ENCODE measurements around the gene GLIS2.

Gene GLIS2

GRCh38 chr16:4316108-4316863, 419 bp downstream of the GLIS2 start:
- H3K36me3 Mint-ChIP-seq (ENCODE audit: low read depth), result no peaks in the 10 kb centered on the region
- peaks cover 4% of the 10 kb centered on the region for H3K27me3 Mint-ChIP-seq (ENCODE audit: low read depth)
- TF ChIP-seq CTCF (IDR thresholded peaks at IDR 0.05; ENCODE audit: unreplicated experiment in 3 of 3), result no peak
- peaks cover 34% of the 10 kb centered on the region for H3K4me1 Mint-ChIP-seq
- H3K27ac Mint-ChIP-seq, result peak overlapping the region in 1 of 3 experiments; percentile 81
- peak overlapping the region; percentile 85 to 88 (median 86) for H3K4me3 Mint-ChIP-seq
- no peaks in the 10 kb centered on the region for H3K9me3 Mint-ChIP-seq

- peaks cover 34% of the 10 kb centered on the region for H3K4me1 Mint-ChIP-seq
- H3K27ac Mint-ChIP-seq, result peak overlapping the region in 1 of 3 experiments; percentile 81
- no peaks in the 10 kb centered on the region for H3K9me3 Mint-ChIP-seq
- H3K4me3 Mint-ChIP-seq, result peak overlapping the region; percentile 85 to 88 (median 86)
- H3K27me3 Mint-ChIP-seq (ENCODE audit: low read depth), result peaks cover 4% of the 10 kb centered on the region
- no peaks in the 10 kb centered on the region for H3K36me3 Mint-ChIP-seq (ENCODE audit: low read depth)
- TF ChIP-seq CTCF (IDR thresholded peaks at IDR 0.05; ENCODE audit: unreplicated experiment in 3 of 3), result no peak
Observed at GRCh38 chr16:4316864-4317531, 1.1 kb downstream of the GLIS2 start.

- H3K27me3 Mint-ChIP-seq (ENCODE audit: low read depth), result peaks cover 4% of the 10 kb centered on the region
- TF ChIP-seq CTCF (IDR thresholded peaks at IDR 0.05; ENCODE audit: unreplicated experiment in 3 of 3), result no peak
- no peaks in the 10 kb centered on the region for H3K36me3 Mint-ChIP-seq (ENCODE audit: low read depth)
- H3K4me1 Mint-ChIP-seq, result peaks cover 34% of the 10 kb centered on the region
- H3K9me3 Mint-ChIP-seq, result no peaks in the 10 kb centered on the region
- peak overlapping the region; percentile 85 to 88 (median 86) for H3K4me3 Mint-ChIP-seq
- peak overlapping the region; percentile 81 to 90 (median 86) for H3K27ac Mint-ChIP-seq
Observed at GRCh38 chr16:4317532-4318450, 1.9 kb downstream of the GLIS2 start.

- peak overlapping the region; percentile 85 to 88 (median 86) for H3K4me3 Mint-ChIP-seq
- TF ChIP-seq CTCF (IDR thresholded peaks at IDR 0.05; ENCODE audit: unreplicated experiment in 3 of 3), result no peak
- H3K27ac Mint-ChIP-seq, result peak overlapping the region; percentile 81 to 90 (median 86)
- H3K36me3 Mint-ChIP-seq (ENCODE audit: low read depth), result no peaks in the 10 kb centered on the region
- H3K4me1 Mint-ChIP-seq, result peaks cover 34% of the 10 kb centered on the region
- H3K9me3 Mint-ChIP-seq, result no peaks in the 10 kb centered on the region
- peaks cover 4% of the 10 kb centered on the region for H3K27me3 Mint-ChIP-seq (ENCODE audit: low read depth)
Observed at GRCh38 chr16:4318451-4318910, 2.6 kb downstream of the GLIS2 start.

- no peak for TF ChIP-seq CTCF (IDR thresholded peaks at IDR 0.05; ENCODE audit: unreplicated experiment in 3 of 3)
- no peaks in the 10 kb centered on the region for H3K36me3 Mint-ChIP-seq (ENCODE audit: low read depth)
- peaks cover 33% of the 10 kb centered on the region for H3K4me1 Mint-ChIP-seq
- peak overlapping the region; percentile 81 to 90 (median 86) for H3K27ac Mint-ChIP-seq
- no peaks in the 10 kb centered on the region for H3K9me3 Mint-ChIP-seq
- peak overlapping the region; percentile 85 to 88 (median 86) for H3K4me3 Mint-ChIP-seq
- H3K27me3 Mint-ChIP-seq (ENCODE audit: low read depth), result peaks cover 4% of the 10 kb centered on the region
Observed at GRCh38 chr16:4318967-4319366, 3.1 kb downstream of the GLIS2 start.
